Suppressor macrophage treated with lipopolysaccharide for 1 hour (primary cell): ENCODE measurements around the gene RAB31.

ENCODE experiments used
- DNase-seq, 3 donors: peaks; one replicate each; pipeline ENCODE4 v3.0.0-alpha.2; 2020 to 2022

The RAB31 gene

GRCh38 chr18:9739516-9739915 is 31.4 kb downstream of the RAB31 start:
- no peak for DNase-seq

- DNase-seq: peak; percentile 45 to 90 (median 68)
Observed at GRCh38 chr18:9740071-9740470, 32.0 kb downstream of the RAB31 start.

GRCh38 chr18:9741406-9741792 is 33.3 kb downstream of the RAB31 start:
- DNase-seq: no peak

- peak in 2 of 3 donors; percentile 29 to 50 for DNase-seq
Observed at GRCh38 chr18:9741793-9742523, 33.9 kb downstream of the RAB31 start.

- peak in 1 of 3 donors; percentile 52 for DNase-seq
Observed at GRCh38 chr18:9742524-9743131, 34.5 kb downstream of the RAB31 start.

GRCh38 chr18:9743200-9744016 is 35.3 kb downstream of the RAB31 start:
- DNase-seq: peak; percentile 91 to 94 (median 92)

- no peak for DNase-seq
Observed at GRCh38 chr18:9746958-9747357, 38.9 kb downstream of the RAB31 start.

- no peak for DNase-seq
Observed at GRCh38 chr18:9749611-9750010, 41.5 kb downstream of the RAB31 start.

GRCh38 chr18:9750112-9750511 is 42.0 kb downstream of the RAB31 start:
- DNase-seq: no peak

GRCh38 chr18:9750606-9751304 is 42.7 kb downstream of the RAB31 start:
- no peak for DNase-seq

GRCh38 chr18:9751371-9752031 is 43.4 kb downstream of the RAB31 start:
- DNase-seq: no peak

- peak; percentile 37 to 79 (median 38) for DNase-seq
Observed at GRCh38 chr18:9753846-9754245, 45.7 kb downstream of the RAB31 start.

GRCh38 chr18:9755110-9755509 is 47.0 kb downstream of the RAB31 start:
- no peak for DNase-seq

- DNase-seq: peak; percentile 86 to 92 (median 86)
Observed at GRCh38 chr18:9755615-9756014, 47.5 kb downstream of the RAB31 start.

GRCh38 chr18:9756271-9756932 is 48.3 kb downstream of the RAB31 start:
- DNase-seq: no peak

GRCh38 chr18:9756933-9757470 is 48.9 kb downstream of the RAB31 start:
- DNase-seq: no peak

GRCh38 chr18:9757827-9758621 is 49.9 kb downstream of the RAB31 start:
- peak; percentile 69 to 80 (median 71) for DNase-seq

- DNase-seq: peak; percentile 51 to 59 (median 52)
Observed at GRCh38 chr18:9758624-9759075, 50.5 kb downstream of the RAB31 start.

- DNase-seq: peak; percentile 51 to 60 (median 55)
Observed at GRCh38 chr18:9760641-9761040, 52.5 kb downstream of the RAB31 start.

GRCh38 chr18:9762526-9762925 is 54.4 kb downstream of the RAB31 start:
- DNase-seq: peak; percentile 68 to 88 (median 78)

- no peak for DNase-seq
Observed at GRCh38 chr18:9763157-9763556, 55.1 kb downstream of the RAB31 start.
